PC-3 (cell line): ENCODE data around the gene ZNF625. TPM values are rescaled to one million over a fixed set of nuclear protein-coding genes. Genes with fewer than 3 reads are reported as not detected.

Experiments
- ATAC-seq: fragments of 200-7000 bp; cut with Tn5 transposase; 2 replicates; pipeline ENCODE4 v1.9.1; 2020; ENCODE audit warnings: mild to moderate bottlenecking, moderate library complexity
- BruUV-seq: library from RNA; stranded (reverse); fragments of 400-500 nt; replicated peaks from 2 replicates; lab custom pipeline; 2021; lab: Mats Ljungman, UMichigan
- CTCF ChIA-PET: fragments of 300-600 bp; sonication (Branson Sonifier 250); formaldehyde crosslinking; loops from one replicate; lab custom pipeline; 2022; ENCODE audit warnings: antibody characterized with exemption; lab: Charles Lee
- POLR2A ChIA-PET: fragments of 300-600 bp; sonication (Branson Sonifier 250); formaldehyde crosslinking; loops from one replicate; lab custom pipeline; 2022; ENCODE audit warnings: antibody characterized with exemption; ENCODE audit not compliant: unreplicated experiment; lab: Charles Lee
- DNase-seq: peaks from one replicate; pipeline ENCODE4 v3.0.0-alpha.2; 2015
- H2AFZ ChIP-seq: fragments of 300-600 bp; sonication (generic); 2 replicates; pipeline ENCODE4 v1.6.0; 2016; ENCODE audit warnings: antibody characterized with exemption, low read length
- H3F3A ChIP-seq: fragments of 300-600 bp; sonication (generic); one replicate; pipeline ENCODE4 v1.6.0; 2017; ENCODE audit warnings: antibody characterized with exemption, low read length, control low read depth, mild to moderate bottlenecking; ENCODE audit not compliant: unreplicated experiment
- H3K27ac ChIP-seq: fragments of 300-600 bp; sonication (generic); 2 replicates; pipeline ENCODE4 v1.5.1; 2016; ENCODE audit warnings: mild to moderate bottlenecking, low read length
- H3K27me3 ChIP-seq: fragments of 300-600 bp; sonication (generic); 2 replicates; pipeline ENCODE4 v1.6.1; 2016; ENCODE audit warnings: low read length, mixed read lengths
- H3K36me3 ChIP-seq: fragments of 300-600 bp; sonication (generic); 2 replicates; pipeline ENCODE4 v1.6.1; 2016; ENCODE audit warnings: low read depth, mixed run types, low read length, mixed read lengths
- H3K4me1 ChIP-seq: fragments of 300-600 bp; sonication (generic); 2 replicates; pipeline ENCODE4 v1.5.1; 2016; ENCODE audit warnings: low read length; ENCODE audit not compliant: insufficient read depth
- H3K4me2 ChIP-seq: fragments of 300-600 bp; sonication (generic); 2 replicates; pipeline ENCODE4 v1.6.0; 2016; ENCODE audit warnings: low read length
- H3K4me3 ChIP-seq: fragments of 300-600 bp; sonication (generic); 2 replicates; pipeline ENCODE4 v1.5.1; 2016; ENCODE audit warnings: mild to moderate bottlenecking, low read length, mixed read lengths
- H3K79me2 ChIP-seq: fragments of 300-600 bp; sonication (generic); 2 replicates; pipeline ENCODE4 v1.6.1; 2017; ENCODE audit warnings: low read length, mixed read lengths
- H3K9ac ChIP-seq: fragments of 300-600 bp; sonication (generic); 2 replicates; pipeline ENCODE4 v1.6.0; 2016; ENCODE audit warnings: mild to moderate bottlenecking, low read length
- H3K9me2 ChIP-seq: fragments of 300-600 bp; sonication (generic); replicated peaks from 2 replicates; pipeline ENCODE4 v1.6.1; 2016; ENCODE audit warnings: mixed run types, low read length, mixed read lengths
- H3K9me3 ChIP-seq: fragments of 300-600 bp; sonication (generic); 2 replicates; pipeline ENCODE4 v1.6.1; 2016; ENCODE audit warnings: low read length, mixed read lengths
- H4K20me1 ChIP-seq: fragments of 300-600 bp; sonication (generic); 2 replicates; pipeline ENCODE4 v1.6.1; 2016; ENCODE audit warnings: low read length, mixed read lengths
- EZH2 ChIP-seq: fragments of 300-600 bp; sonication (generic); IDR thresholded peaks from one replicate; pipeline ENCODE4 v1.6.1; 2017; ENCODE audit warnings: antibody characterized with exemption, mild to moderate bottlenecking, low read length; ENCODE audit not compliant: unreplicated experiment
- EZH2phosphoT487 ChIP-seq: fragments of 300-600 bp; sonication (generic); IDR thresholded peaks from 2 replicates; pipeline ENCODE4 v1.6.1; 2018; ENCODE audit warnings: mild to moderate bottlenecking, antibody characterized with exemption, low read length, borderline replicate concordance
- intact Hi-C: fragments of 100-400 bp; cut with micrococcal nuclease; formaldehyde crosslinking; loops from 2 replicates; pipeline ENCODE4 v1.9.0; 2023
- total RNA-seq: library from RNA; depleted of rRNA; stranded (reverse); fragments of >200 nt; gene quantifications from 2 replicates; pipeline ENCODE4 v1.2.3, GENCODE V29; 2014
- TF ChIP-seq, protein P1 (sequence below): fragments of 300-600 bp; sonication (generic); conservative IDR thresholded peaks from 2 replicates; pipeline ENCODE4 v1.5.1; 2017; ENCODE audit warnings: antibody characterized with exemption, low read depth, mild to moderate bottlenecking, low read length

Gene ZNF625
- total RNA-seq, 1 experiment from 2014 or later = 7.7 TPM

- Histone ChIP-seq H3K4me3 (no peak overlapping the region), H3K9ac (no peak overlapping the region)
- POLR2A ChIA-PET = no interaction called here
Measured at GRCh38 chr19:12141405-12141736, 15.2 kb downstream of the ZNF625 start.

GRCh38 chr19:12140545-12141404, 15.8 kb downstream of the ZNF625 start:
- no peaks in the 10 kb centered on the region for H4K20me1 ChIP-seq
- intact Hi-C loops = loop anchor here (1.0 kb wide), 6 partner anchors 81 to 343 kb away; partner anchors contain the start of gene ZNF442
- peak overlapping the region; percentile 45; the same call in 1 of the 2 replicates for H3K27ac ChIP-seq
- CTCF ChIA-PET = interaction anchor here (0.5 to 2.1 kb wide), 10 partner anchors 14 to 452 kb away, joined by 3 to 39 read pairs (median 6); partner anchors contain the start of genes ZNF491 and ZNF700
- peak; percentile 91 for DNase-seq
- peaks cover 29% of the 10 kb centered on the region for H3K79me2 ChIP-seq
- BruUV-seq = no TSS peak
- H2AFZ ChIP-seq = peak overlapping the region; percentile 98
- H3F3A ChIP-seq = no peaks in the 10 kb centered on the region
- H3K27me3 ChIP-seq = no peaks in the 10 kb centered on the region
- peaks cover 46% of the 10 kb centered on the region for H3K36me3 ChIP-seq
- H3K9me2 ChIP-seq = no peaks in the 10 kb centered on the region
- H3K9me3 ChIP-seq = peaks cover 16% of the 10 kb centered on the region
- H3K9ac ChIP-seq = no peak overlapping the region
- peak; percentile 75 for ATAC-seq
- no peak for TF ChIP-seq EZH2phosphoT487
- TF ChIP-seq, protein P1, sequence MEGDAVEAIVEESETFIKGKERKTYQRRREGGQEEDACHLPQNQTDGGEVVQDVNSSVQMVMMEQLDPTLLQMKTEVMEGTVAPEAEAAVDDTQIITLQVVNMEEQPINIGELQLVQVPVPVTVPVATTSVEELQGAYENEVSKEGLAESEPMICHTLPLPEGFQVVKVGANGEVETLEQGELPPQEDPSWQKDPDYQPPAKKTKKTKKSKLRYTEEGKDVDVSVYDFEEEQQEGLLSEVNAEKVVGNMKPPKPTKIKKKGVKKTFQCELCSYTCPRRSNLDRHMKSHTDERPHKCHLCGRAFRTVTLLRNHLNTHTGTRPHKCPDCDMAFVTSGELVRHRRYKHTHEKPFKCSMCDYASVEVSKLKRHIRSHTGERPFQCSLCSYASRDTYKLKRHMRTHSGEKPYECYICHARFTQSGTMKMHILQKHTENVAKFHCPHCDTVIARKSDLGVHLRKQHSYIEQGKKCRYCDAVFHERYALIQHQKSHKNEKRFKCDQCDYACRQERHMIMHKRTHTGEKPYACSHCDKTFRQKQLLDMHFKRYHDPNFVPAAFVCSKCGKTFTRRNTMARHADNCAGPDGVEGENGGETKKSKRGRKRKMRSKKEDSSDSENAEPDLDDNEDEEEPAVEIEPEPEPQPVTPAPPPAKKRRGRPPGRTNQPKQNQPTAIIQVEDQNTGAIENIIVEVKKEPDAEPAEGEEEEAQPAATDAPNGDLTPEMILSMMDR = peak; percentile 97
- no peak for TF ChIP-seq EZH2
- peaks cover 14% of the 10 kb centered on the region for H3K4me1 ChIP-seq
- peak overlapping the region; percentile 95 for H3K4me3 ChIP-seq
- H3K4me2 ChIP-seq = peak overlapping the region; percentile 94
- POLR2A ChIA-PET = interaction anchor here (0.5 to 1.0 kb wide), 9 partner anchors 16 to 1697 kb away, joined by 3 to 7 read pairs (median 3); partner anchors contain the start of genes ZNF625 and ZNF700

More at GRCh38 chr19:12141405-12141736, 15.2 kb downstream of the ZNF625 start:
- no peaks in the 10 kb centered on the region for H4K20me1 ChIP-seq
- no TSS peak for BruUV-seq
- CTCF ChIA-PET = interaction anchor here (0.6 to 2.1 kb wide), 7 partner anchors 50 to 403 kb away, joined by 3 to 39 read pairs (median 8); partner anchors contain the start of genes ZNF491 and ZNF700
- no peak for ATAC-seq
- H3K27me3 ChIP-seq = no peaks in the 10 kb centered on the region
- H3F3A ChIP-seq = no peaks in the 10 kb centered on the region
- peaks cover 48% of the 10 kb centered on the region for H3K36me3 ChIP-seq
- H2AFZ ChIP-seq = peak overlapping the region; percentile 23; the same call in 1 of the 2 replicates
- H3K4me1 ChIP-seq = peaks cover 14% of the 10 kb centered on the region
- no peaks in the 10 kb centered on the region for H3K9me2 ChIP-seq
- H3K79me2 ChIP-seq = peaks cover 29% of the 10 kb centered on the region
- TF ChIP-seq EZH2 (no peak), EZH2phosphoT487 (no peak)
- TF ChIP-seq, protein P1 = no peak
- H3K4me2 ChIP-seq = no peak overlapping the region
- no peak overlapping the region for H3K27ac ChIP-seq
- intact Hi-C loops = loop anchor here (1.0 kb wide), 6 partner anchors 82 to 344 kb away; partner anchors contain the start of gene ZNF442
- no peak for DNase-seq
- peaks cover 18% of the 10 kb centered on the region for H3K9me3 ChIP-seq
